CD4-positive, alpha-beta T cell (primary cell): ENCODE results near the gene RUSF1. TPM values are rescaled to one million over a fixed set of nuclear protein-coding genes. Genes with fewer than 3 reads are reported as not detected.

Experiments used
- ATAC-seq: fragments of 200-7000 bp; cut with Tn5 transposase; one replicate; pipeline ENCODE4 v1.10.0; 2022; ENCODE audit warnings: mild to moderate bottlenecking; ENCODE audit not compliant: poor library complexity
- CTCF ChIA-PET: fragments of 350-600 bp; sonication (Branson Sonifier 250); formaldehyde crosslinking; loops from one replicate; lab custom pipeline; 2021; ENCODE audit warnings: antibody characterized with exemption, inconsistent platforms; lab: Charles Lee
- POLR2A ChIA-PET: fragments of 350-600 bp; sonication (Branson Sonifier 250); formaldehyde crosslinking; loops from one replicate; lab custom pipeline; 2021; ENCODE audit warnings: antibody characterized with exemption, inconsistent platforms; lab: Charles Lee
- DNase-seq, 14 experiments: peaks; one replicate each; pipeline ENCODE4 v3.0.0-alpha.2; 2013 to 2020; ENCODE audit warnings: mixed read lengths in 2 of 14
- H3K27ac ChIP-seq, 2 donors: one replicate each; pipeline versions ENCODE4 v1.5.1 to v1.7.0; 2013; ENCODE audit warnings: low read length in 2 of 2, low read depth in 1 of 2, mild to moderate bottlenecking in 1 of 2
- H3K27me3 ChIP-seq, 2 experiments: 1 replicate in 1 of 2; 2 replicates in 1 of 2; pipeline versions ENCODE4 v1.6.1 to v1.7.0; 2013; ENCODE audit warnings: low read length in 2 of 2, control low read depth in 1 of 2, mild to moderate bottlenecking in 1 of 2, moderate library complexity in 1 of 2; ENCODE audit not compliant: insufficient read depth in 2 of 2, control insufficient read depth in 1 of 2
- H3K36me3 ChIP-seq: one replicate; pipeline ENCODE4 v1.6.1; 2013; ENCODE audit warnings: low read length, control low read depth; ENCODE audit not compliant: insufficient read depth
- H3K4me1 ChIP-seq: one replicate; pipeline ENCODE4 v1.6.1; 2013; ENCODE audit warnings: low read length, control low read depth; ENCODE audit not compliant: insufficient read depth
- H3K4me3 ChIP-seq: one replicate; pipeline ENCODE4 v1.5.1; 2013; ENCODE audit warnings: mild to moderate bottlenecking, low read length, moderate library complexity
- H3K9me3 ChIP-seq, 2 experiments: 1 replicate in 1 of 2; 2 replicates in 1 of 2; pipeline versions ENCODE4 v1.6.1 to v1.7.0; 2013; ENCODE audit warnings: low read length in 2 of 2, mild to moderate bottlenecking in 2 of 2, control low read depth in 1 of 2, moderate library complexity in 1 of 2; ENCODE audit not compliant: control insufficient read depth in 1 of 2, insufficient read depth in 1 of 2
- H3K27ac Mint-ChIP-seq: one replicate; pipeline ENCODE4 v1.8.0; 2020; ENCODE audit warnings: mixed read lengths
- H3K27me3 Mint-ChIP-seq: one replicate; pipeline ENCODE4 v1.8.0; 2021; ENCODE audit warnings: mixed read lengths
- H3K36me3 Mint-ChIP-seq: one replicate; pipeline ENCODE4 v1.8.0; 2021; ENCODE audit warnings: low read depth, mixed read lengths
- H3K4me1 Mint-ChIP-seq: one replicate; pipeline ENCODE4 v1.8.0; 2021; ENCODE audit warnings: low read depth, mixed read lengths
- H3K4me3 Mint-ChIP-seq: one replicate; pipeline ENCODE4 v1.8.0; 2020; ENCODE audit warnings: mild to moderate bottlenecking, mixed read lengths
- H3K9me3 Mint-ChIP-seq: one replicate; pipeline ENCODE4 v1.8.0; 2020; ENCODE audit warnings: mixed read lengths
- intact Hi-C, 2 experiments: fragments of 100-400 bp; cut with DNase I in 1 of 2; cut with micrococcal nuclease in 1 of 2; formaldehyde crosslinking; loops; one replicate each; pipeline versions ENCODE4 v1.15.1 to v1.9.0; 2023 to 2025; cut with DNase I, micrococcal nuclease
- total RNA-seq, 174 experiments: library from RNA in 2 of 174; stranded (reverse) in 2 of 174; gene quantifications; one replicate each; pipeline ENCODE4 v1.2.3 and lab custom pipeline; 2021 to 2026
- TF ChIP-seq, protein P1 (sequence below): fragments of 200-600 bp; IDR thresholded peaks from one replicate; pipeline ENCODE4 v1.8.0; 2022; ENCODE audit warnings: antibody characterized with exemption, mild to moderate bottlenecking

Gene RUSF1
- total RNA-seq, 2 experiments from 2014 or later = 69.2 to 73.2 TPM

DNA sequence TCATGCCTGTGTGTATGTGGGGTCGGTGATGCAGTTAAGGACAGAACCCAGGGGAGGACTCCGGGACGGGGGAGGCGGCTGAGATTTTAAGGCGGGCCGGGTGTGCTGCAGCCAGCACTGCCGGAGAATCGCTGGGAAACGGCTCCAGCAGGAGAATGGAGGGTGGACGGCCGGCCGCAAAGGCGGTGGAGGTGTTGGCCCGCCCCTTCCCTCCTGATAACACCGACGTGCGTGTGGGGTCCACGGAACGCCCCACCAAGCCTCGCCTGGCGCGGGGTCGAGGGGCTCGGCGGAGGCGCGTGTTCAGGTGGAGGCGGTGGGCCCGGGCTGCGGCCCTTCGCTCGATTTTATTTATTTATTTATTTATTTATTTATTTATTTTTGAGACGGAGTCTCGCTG is 66.2 kb downstream of the RUSF1 start:
- ATAC-seq (no peak), DNase-seq (peak in 1 of 14 experiments; percentile 22)
- H3K27me3 ChIP-seq = no peaks in the 10 kb centered on the region
- CTCF ChIA-PET = interaction anchor here (0.8 to 2.3 kb wide), 5 partner anchors 9 to 35 kb away, joined by 3 to 13 read pairs (median 3); no protein-coding TSS in a partner anchor
- H3K4me1 ChIP-seq = peaks cover 14% of the 10 kb centered on the region
- POLR2A ChIA-PET = interaction anchor here (1.0 to 2.1 kb wide), 3 partner anchors 10 to 432 kb away, joined by 3 to 7 read pairs (median 4); partner anchors contain the start of gene ZNF267
- no peak overlapping the region for H3K4me3 ChIP-seq
- peak overlapping the region; percentile 87 for H3K4me3 Mint-ChIP-seq
- no peak overlapping the region for H3K27ac Mint-ChIP-seq
- H3K27ac ChIP-seq = no peak overlapping the region
- H3K36me3 ChIP-seq = no peaks in the 10 kb centered on the region
- no peaks in the 10 kb centered on the region for H3K36me3 Mint-ChIP-seq
- H3K4me1 Mint-ChIP-seq = peaks cover 10% of the 10 kb centered on the region
- intact Hi-C loops = loop anchor here (5.0 to 10.0 kb wide), 2 partner anchors 237 to 240 kb away; partner anchors contain the start of gene PYCARD (in 2 of the 2)
- no peaks in the 10 kb centered on the region for H3K9me3 ChIP-seq
- no peaks in the 10 kb centered on the region for H3K27me3 Mint-ChIP-seq
- TF ChIP-seq, protein P1, sequence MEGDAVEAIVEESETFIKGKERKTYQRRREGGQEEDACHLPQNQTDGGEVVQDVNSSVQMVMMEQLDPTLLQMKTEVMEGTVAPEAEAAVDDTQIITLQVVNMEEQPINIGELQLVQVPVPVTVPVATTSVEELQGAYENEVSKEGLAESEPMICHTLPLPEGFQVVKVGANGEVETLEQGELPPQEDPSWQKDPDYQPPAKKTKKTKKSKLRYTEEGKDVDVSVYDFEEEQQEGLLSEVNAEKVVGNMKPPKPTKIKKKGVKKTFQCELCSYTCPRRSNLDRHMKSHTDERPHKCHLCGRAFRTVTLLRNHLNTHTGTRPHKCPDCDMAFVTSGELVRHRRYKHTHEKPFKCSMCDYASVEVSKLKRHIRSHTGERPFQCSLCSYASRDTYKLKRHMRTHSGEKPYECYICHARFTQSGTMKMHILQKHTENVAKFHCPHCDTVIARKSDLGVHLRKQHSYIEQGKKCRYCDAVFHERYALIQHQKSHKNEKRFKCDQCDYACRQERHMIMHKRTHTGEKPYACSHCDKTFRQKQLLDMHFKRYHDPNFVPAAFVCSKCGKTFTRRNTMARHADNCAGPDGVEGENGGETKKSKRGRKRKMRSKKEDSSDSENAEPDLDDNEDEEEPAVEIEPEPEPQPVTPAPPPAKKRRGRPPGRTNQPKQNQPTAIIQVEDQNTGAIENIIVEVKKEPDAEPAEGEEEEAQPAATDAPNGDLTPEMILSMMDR = no peak
- H3K9me3 Mint-ChIP-seq = no peaks in the 10 kb centered on the region

DNA sequence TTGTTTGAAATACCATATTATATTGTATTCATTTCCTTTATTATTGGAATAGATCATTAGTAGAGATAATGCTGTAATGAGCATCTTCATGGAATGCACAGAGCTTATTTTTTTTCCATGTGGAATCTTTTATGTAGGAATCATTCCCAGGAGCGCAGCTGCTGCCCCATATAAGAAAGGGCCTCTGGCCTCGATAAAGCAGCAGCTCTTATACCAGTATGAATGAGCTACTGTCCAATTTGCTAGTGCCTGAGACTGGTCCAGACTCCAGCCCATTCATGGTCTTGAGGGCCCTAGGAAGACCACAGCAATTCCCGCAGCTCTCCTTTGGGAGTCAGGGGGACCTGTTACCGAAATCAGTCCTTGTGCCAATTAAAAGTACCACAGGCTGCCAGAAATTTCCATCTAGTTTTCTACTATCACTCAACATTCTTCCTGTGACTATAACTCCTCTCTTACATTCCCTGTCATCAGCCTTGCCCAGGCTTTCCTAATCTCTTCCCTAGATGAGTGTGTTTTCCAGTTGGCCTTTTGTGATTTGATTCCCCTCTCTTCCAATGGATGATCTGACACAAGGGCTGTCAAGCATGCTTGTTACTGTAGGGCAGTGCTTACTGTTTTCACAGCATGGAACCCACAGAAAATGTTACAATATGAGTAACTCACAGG is 67.5 kb downstream of the RUSF1 start:
- H3K4me3 Mint-ChIP-seq = peak overlapping the region; percentile 1
- H3K27me3 Mint-ChIP-seq = no peaks in the 10 kb centered on the region

DNA sequence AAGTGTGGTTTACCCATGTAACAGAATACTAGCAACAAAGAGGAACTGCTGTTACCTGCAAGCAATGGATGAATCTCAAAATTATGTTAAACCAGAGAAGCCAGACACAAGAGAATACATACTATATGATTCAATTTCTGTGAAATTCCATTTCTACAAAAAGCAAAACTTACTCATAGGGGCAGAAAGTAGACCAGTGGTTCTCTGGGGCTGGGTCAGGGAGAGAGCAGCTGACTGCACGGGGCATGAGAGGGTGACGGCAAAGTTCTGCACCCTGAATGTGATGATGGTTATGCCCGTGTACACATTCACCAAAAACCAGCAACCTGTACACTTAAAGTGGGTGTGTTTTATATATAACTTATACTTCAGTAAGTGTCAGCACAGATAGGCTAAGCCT is 68.7 kb downstream of the RUSF1 start:
- H3K27ac Mint-ChIP-seq = no peak overlapping the region
- peaks cover 14% of the 10 kb centered on the region for H3K4me1 ChIP-seq
- H3K4me3 Mint-ChIP-seq = no peak overlapping the region
- no peak overlapping the region for H3K27ac ChIP-seq
- intact Hi-C loops = no loop called here
- DNase-seq (no peak), ATAC-seq (no peak)
- no peaks in the 10 kb centered on the region for H3K9me3 Mint-ChIP-seq
- no peaks in the 10 kb centered on the region for H3K27me3 ChIP-seq
- ChIA-PET CTCF (no interaction called here), POLR2A (interaction anchor here (0.6 kb wide), 1 partner anchor 262 kb away, joined by 3 read pairs; no protein-coding TSS in a partner anchor)
- H3K36me3 ChIP-seq = no peaks in the 10 kb centered on the region
- H3K4me1 Mint-ChIP-seq = peaks cover 10% of the 10 kb centered on the region
- TF ChIP-seq, protein P1 = no peak
- H3K27me3 Mint-ChIP-seq = no peaks in the 10 kb centered on the region
- no peaks in the 10 kb centered on the region for H3K9me3 ChIP-seq
- H3K4me3 ChIP-seq = no peak overlapping the region
- H3K36me3 Mint-ChIP-seq = no peaks in the 10 kb centered on the region

More for the DNA sequence above, 67.5 kb downstream of the RUSF1 start:
- peaks cover 10% of the 10 kb centered on the region for H3K4me1 Mint-ChIP-seq
- DNase-seq (no peak), ATAC-seq (no peak)
- Histone ChIP-seq H3K4me3 (no peak overlapping the region), H3K36me3 (no peaks in the 10 kb centered on the region), H3K4me1 (peaks cover 14% of the 10 kb centered on the region), H3K27ac (no peak overlapping the region), H3K27me3 (no peaks in the 10 kb centered on the region), H3K9me3 (no peaks in the 10 kb centered on the region)
- H3K9me3 Mint-ChIP-seq = no peaks in the 10 kb centered on the region
- no peak overlapping the region for H3K27ac Mint-ChIP-seq
- ChIA-PET CTCF (interaction anchor here (0.9 to 1.2 kb wide), 2 partner anchors 15 to 299 kb away, joined by 3 read pairs; no protein-coding TSS in a partner anchor), POLR2A (no interaction called here)
- TF ChIP-seq, protein P1 = no peak
- intact Hi-C loops = loop anchor here (5.0 to 10.0 kb wide), 2 partner anchors 236 to 238 kb away; partner anchors contain the start of gene PYCARD (in 2 of the 2)
- H3K36me3 Mint-ChIP-seq = no peaks in the 10 kb centered on the region

Other genes with a start within 250 kb of the RUSF1 start
- 1 to 10 TPM; 1.8 to 4.3 TPM for gene ITGAM, start 248.4 kb downstream of the RUSF1 start, total RNA-seq
- gene ITGAX, start 153.2 kb downstream of the RUSF1 start, total RNA-seq = 1 to 10 TPM; 5.5 to 6.0 TPM
- not detected for gene ITGAD, start 115.1 kb downstream of the RUSF1 start, total RNA-seq
- gene COX6A2, start 80.0 kb downstream of the RUSF1 start, total RNA-seq = not detected
- gene ZNF843, start 65.6 kb downstream of the RUSF1 start, total RNA-seq = under 1 TPM in 1 of 2 experiments, not detected in 1; 0.16 TPM
- 10 to 100 TPM in 1 of 2 experiments, 1 to 10 TPM in 1; 8.5 to 10.8 TPM for gene ARMC5, start 48.9 kb downstream of the RUSF1 start, total RNA-seq
- under 1 TPM; 0.36 to 0.42 TPM for gene TGFB1I1, start 36.2 kb downstream of the RUSF1 start, total RNA-seq
- 1 to 10 TPM; 4.1 to 5.3 TPM for gene SLC5A2, start 25.3 kb downstream of the RUSF1 start, total RNA-seq
- not detected for gene AHSP, start 19.5 kb upstream of the RUSF1 start, total RNA-seq